Superior temporal gyrus (tissue), 1 donor: Measurements from ENCODE around the gene HOXD3.

Experiments used
- DNase-seq: peaks from one replicate; pipeline ENCODE4 v3.0.0-alpha.2; 2016; ENCODE audit errors: extremely low spot score

The HOXD3 gene

DNA sequence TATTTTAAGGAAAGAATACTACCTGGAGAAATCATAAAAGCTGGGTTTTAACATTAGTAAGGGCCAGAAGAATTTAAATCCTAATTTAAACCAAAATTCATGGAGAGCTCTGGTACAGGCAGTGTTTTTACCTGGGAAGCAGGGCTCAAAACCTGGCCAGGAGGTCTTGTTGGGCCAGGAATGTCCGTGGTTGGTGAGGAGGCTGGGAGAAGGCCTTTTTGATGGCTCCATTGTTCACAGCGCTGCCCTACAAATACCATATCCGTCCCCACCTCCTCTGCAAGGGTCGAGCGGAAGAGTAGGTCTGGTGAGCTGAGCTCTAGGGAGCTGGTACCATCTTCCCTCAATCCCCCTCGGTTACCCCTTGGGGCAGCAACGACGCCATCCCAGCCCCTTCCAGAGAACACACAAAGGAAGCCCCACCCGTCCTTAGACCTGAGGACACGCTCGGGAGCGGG lies 20.5 kb downstream of the HOXD3 start:
- DNase-seq, result no peak

DNA sequence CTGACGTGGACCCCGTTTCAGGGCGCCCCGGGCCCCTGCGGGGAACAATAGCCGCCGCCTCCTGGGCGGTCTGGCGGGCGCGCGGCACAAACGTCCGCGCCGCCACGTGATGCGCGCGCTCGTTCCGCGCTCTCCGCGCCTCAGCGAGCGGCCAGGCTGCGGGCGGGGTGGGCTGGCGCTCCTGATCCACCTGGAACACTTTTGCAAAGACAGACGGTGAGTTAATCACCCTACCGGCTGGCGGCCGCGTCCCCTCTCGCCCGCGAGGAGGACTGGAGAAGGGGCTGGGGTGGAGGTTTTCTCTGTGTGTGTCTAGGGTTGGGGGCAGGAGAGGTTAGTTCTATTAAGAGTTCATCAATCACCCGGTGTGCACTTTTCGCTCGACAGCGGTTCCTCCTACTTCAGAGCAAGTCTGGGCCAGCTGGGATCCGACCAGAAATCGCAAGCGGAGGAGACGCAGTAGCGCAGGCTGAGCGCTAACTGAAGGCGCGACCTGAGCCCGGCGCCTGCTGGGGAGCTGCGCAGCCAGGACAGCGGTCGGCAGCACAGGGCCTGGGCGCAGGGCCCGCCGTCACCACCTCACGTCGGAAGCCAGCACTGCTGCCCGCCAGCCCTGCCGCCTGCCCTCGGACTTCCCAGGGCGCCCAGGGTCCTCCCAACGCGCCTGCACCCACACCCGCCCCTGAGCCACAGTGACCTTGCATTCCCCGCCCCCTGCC lies 21.1 kb downstream of the HOXD3 start:
- DNase-seq, result no peak

DNA sequence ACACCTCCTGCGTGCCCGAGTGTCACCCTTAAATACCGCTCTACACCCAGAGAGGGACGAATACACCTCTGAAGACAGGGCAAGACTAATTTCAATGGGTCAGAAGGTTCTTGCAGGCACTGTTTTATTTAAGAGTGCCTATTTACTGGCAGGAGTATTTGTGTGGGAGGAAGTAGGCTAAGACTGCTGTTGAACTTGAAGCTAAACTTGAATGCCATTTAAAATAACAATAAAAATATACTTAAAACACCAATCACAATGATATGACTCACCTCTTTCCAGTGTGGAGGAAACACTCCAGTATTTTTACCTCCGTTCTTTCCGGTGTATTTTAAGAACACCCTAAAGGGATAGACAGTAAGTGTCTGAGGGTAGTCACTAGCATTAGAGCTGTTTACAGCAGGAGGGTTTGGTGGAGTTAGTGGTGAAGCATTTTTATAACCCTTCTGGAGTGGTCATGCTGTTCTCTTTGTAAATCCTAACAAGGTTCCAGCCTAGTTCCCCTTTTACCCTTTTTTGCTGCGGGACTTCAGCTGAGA lies 21.7 kb downstream of the HOXD3 start:
- DNase-seq, result no peak

DNA sequence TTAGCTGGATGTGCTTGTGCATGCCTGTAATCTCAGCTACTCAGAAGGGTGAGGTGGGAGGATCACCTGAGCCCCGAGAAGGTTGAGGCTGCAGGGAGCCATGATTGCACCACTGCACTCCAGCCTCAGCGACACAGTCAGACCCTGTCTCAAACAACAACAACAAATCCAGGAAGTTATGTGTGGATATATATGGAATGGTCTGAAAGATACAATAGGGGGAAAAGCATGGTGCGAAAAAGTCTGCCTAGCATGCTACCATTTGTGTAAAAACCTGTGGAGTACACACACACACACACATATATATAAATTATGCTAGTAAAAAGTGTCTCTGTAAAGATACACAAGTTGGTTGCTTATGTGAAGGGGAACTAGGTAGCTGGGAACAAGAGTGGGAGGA lies 24.4 kb downstream of the HOXD3 start:
- no peak for DNase-seq

DNA sequence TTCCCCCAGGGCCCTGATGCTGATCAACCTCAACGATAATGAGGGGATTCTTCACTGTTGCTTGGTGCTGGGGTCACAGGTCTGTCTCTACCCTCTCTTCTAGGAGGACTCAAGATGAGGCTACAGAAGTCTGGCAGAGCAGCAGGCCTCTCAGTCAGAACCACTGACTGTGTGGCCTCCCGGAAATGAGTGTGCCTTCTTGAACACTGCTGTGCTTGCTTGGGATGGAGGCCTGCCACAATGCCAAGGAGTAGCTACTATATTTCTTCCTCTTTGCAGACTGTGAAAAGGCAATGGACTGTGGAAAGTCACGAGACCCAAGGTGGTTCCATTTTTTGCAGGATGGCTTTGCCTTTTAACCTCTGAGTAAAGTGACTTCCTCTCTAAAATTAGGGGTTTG lies 25.6 kb downstream of the HOXD3 start:
- DNase-seq, result no peak

DNA sequence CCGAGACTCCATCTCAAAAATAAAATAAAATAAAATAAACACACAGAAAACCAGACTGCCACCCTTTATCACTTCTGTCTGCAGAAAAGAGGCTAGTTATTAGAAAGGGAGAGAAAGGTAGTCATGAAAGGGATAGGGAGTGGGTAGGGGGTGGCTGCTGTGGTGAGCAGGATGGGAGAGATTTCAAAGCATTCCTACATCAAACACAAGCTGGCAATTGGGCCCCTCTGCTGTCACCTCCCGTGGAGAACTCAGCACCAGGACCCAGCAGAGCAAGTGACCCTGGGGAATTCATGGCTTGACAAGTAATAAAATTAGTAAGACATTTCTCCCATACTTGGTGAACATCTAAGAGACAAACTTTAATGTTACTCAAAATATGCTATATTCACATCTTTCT lies 27.6 kb downstream of the HOXD3 start:
- DNase-seq, result no peak

DNA sequence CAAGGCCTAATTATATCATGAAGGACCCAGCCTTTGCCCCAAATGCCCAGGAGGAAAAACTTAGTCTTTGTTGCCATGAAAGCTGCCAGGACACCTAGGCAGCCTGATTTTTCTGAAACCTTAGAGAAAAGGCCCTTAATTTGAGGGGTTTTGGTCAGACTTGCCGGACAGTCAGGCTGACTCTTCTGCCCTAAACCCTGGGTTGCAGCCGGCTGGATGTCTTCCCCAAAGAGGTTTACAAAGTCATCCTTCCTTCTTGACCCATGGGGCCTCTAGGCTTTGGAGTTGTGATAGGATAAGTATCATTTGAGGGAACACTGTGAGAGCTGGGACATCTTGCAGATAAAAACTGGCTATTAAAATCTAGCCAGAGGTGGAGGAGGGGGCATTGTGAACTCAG lies 28.9 kb downstream of the HOXD3 start:
- no peak for DNase-seq

DNA sequence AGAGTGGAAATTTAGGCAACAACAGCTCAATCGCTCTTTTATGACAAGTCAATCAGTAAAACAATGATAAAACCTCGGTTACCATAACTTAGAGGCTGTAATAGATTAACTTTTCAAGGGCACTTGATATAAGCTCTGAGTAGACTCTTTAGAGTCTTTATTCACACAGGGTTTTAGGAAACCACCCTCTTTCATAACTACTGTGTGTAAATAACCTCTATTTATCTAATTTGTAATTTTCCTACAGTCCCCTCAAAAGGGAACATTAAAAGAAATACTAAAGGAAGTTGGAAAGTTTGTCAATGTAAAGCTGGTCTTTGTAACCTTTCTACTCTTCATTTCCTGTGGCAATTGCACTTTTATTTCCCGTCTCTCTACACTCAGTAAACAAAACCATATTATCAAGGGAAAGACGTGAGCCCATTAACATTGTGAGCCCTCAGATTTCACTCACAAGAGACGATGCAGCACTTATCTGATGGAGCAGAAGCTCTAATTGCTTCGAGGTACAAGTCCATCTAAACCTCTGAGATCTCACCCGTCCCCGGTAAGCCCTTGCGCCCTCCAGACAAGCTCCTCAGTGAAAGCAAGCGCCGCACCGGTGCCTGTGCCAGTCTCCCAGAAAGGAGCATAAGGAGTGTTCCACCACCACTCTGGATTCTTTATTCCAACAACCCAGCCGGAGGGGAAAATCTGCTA lies 30.2 kb downstream of the HOXD3 start:
- DNase-seq, result no peak

DNA sequence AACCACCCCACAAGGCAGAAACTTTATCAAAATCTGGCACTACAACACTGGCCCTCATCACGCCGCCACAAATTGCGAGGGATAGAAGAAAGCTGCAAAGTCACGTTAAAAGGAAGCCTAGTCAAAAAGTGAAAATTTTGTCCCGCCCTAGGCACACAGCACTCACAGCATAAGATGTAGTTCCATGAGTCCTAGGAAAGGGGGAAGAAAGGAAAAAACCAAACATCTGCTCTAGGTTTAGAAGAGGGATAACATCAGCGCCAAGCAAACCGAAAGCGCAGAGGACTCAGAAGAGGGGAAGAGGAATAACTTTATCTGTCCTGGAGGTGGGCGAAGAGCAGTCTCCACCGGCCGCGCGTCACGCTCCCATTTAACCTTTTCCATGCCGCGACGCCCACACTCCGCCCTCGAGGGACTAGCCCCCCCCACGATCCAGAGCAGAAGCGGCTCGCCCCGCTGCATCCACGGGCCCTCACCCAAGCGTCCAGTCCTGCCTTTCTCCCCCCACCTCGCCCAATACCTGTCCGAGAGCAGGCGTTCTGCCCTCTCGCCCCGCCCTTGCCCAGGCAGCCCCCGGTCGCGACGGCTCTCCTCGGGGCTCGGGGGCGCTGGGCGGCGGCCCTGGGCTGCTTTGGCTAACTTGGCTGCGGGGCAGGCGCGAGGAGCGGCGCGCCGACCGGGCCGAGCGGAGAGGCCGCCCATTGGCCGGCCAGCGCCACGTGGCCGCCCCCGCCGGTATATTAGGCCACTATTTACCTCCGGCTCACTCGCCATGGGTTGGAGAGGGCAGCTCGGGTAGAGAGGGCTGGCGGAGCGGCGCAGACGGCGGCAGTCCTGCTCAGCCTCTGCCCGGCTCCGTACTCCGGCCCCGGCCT lies 31.0 kb downstream of the HOXD3 start, which contains the start of gene HOXD1:
TSS of gene HOXD1 (plus strand) at position 770 of the 875 bp plus-strand sequence. CDS start 134 bp downstream, outside the sequence.
- DNase-seq, result peak; percentile 61

DNA sequence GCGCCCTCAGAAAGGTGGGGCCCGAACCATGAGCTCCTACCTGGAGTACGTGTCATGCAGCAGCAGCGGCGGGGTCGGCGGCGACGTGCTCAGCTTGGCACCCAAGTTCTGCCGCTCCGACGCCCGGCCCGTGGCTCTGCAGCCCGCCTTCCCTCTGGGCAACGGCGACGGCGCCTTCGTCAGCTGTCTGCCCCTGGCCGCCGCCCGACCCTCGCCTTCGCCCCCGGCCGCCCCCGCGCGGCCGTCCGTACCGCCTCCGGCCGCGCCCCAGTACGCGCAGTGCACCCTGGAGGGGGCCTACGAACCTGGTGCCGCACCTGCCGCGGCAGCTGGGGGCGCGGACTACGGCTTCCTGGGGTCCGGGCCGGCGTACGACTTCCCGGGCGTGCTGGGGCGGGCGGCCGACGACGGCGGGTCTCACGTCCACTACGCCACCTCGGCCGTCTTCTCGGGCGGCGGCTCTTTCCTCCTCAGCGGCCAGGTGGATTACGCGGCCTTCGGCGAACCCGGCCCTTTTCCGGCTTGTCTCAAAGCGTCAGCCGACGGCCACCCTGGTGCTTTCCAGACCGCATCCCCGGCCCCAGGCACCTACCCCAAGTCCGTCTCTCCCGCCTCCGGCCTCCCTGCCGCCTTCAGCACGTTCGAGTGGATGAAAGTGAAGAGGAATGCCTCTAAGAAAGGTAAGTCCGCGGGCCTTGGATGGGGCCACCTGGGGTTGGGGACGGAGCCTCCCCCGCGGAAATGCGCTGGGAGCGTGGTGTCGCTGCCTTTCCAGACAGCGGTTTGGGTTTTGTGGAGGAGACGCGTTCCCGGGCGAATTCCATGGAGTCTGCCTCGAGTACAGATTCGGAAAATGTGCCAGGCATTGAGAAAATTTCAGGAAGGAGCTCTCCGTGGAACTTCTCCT lies 31.9 kb downstream of the HOXD3 start:
- no peak for DNase-seq

DNA sequence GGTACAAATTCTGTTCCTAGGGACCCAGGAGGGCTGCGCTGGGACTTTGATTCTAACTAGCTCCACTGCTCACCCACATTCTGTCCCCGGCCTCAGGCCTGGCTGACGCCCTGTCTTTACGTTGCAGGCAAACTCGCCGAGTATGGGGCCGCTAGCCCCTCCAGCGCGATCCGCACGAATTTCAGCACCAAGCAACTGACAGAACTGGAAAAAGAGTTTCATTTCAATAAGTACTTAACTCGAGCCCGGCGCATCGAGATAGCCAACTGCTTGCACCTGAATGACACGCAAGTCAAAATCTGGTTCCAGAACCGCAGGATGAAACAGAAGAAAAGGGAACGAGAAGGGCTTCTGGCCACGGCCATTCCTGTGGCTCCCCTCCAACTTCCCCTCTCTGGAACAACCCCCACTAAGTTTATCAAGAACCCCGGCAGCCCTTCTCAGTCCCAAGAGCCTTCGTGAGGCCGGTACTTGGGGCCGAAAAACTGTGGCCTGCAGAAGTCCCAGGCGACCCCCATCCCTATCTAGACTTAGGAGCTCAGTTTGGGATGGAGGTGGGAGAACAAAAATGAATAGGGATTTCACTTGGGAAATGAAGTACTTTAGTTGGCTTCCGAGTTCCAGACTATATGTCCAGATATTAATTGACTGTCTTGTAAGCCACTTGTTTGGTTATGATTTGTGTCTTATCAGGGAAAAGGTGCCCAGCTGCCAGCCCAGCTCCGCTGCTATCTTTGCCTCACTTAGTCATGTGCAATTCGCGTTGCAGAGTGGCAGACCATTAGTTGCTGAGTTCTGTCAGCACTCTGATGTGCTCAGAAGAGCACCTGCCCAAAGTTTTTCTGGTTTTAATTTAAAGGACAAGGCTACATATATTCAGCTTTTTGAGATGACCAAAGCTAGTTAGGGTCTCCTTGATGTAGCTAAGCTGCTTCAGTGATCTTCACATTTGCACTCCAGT lies 32.9 kb downstream of the HOXD3 start:
- DNase-seq, result no peak

DNA sequence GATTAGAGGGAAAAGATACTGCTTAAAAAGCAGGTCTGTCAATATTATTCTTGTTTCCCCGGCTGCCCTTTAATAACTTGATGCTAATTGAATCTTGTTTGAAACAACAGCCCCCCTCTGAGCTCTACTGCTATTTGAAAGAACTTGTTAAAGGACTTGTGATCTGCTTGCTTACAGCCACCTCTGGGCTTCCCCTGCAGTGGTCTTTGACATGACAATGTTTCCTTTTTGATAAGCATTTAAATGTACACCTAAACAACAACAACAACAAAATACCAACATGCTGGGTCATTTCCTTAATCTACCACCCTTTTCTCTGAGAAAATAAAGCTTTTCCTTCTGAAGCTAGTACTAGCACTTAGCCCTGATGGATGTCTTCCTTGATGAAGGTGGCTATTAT lies 35.2 kb downstream of the HOXD3 start:
- no peak for DNase-seq

DNA sequence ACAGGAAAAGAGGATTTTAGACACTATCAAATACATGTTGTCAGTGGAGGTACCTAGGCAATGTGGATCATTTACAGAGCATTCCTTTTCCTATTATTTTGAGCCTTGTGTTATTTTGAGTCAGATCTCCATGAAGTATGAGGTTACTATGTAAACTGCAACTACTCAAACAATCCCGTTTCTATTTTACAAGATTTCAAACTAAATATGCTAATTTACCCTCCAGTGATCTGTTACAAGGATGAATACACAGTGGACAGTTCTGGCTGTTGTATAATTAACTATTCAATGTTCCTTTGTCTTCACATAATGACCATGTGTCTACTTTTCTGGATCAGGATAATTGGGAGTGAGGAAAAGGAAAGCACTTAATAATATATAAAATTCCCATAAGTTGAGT lies 35.9 kb downstream of the HOXD3 start:
- DNase-seq, result peak; percentile 69

DNA sequence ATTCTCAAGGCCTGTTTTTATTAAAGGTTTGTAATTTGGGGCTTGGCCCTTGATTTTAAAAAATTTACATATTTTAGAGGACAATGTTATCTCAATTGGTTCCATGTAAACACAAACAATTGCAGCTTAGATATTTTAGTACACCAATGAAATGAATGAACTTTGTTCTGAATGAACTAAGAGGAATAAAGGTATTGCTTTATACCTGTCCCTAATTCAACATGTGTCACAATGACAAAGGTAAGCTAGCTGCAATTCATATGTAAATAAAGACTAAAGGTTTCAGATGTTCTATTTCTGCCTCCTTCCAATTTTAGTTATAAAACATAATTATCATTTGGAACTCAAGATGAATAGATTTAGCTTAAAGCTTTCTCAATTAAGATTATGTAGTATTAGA lies 42.8 kb downstream of the HOXD3 start:
- DNase-seq, result no peak

DNA sequence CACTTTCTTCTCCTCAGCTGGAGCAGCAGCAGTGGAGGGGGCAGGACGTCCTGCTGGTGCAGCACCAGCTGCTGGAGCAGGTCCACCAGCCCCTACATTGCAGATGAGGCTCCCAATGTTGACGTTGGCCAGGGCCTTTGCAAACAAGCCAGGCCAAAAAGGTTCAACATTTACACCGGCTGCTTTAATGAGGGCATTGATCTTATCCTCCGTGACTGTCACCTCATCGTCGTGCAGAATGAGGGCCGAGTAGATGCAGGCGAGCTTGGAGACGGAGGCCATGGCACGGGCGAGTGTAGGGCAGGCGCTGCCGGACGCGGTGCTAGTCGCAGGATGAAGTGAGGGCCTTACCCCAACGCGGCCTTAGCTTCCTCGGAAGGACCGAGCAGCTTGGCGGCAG lies 43.9 kb downstream of the HOXD3 start:
- DNase-seq, result no peak

DNA sequence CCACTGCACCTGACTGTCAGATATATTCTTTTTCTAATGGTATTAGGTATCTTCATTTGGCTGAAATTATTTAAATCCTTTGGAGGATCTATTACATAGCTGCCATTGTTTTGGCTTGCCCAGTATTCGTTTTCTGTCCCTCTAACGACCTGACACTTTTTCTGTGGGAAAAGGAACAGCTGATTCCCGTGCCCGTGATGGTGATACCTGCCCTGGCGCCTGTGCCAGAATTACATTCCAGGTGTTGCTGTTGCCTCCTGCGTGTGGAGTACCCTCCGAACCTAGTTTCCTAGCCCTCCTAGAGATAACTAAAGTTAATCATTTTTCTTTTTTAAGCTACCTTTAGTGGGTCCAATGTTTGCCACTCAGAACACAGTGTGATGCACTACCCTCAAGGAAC lies 45.4 kb downstream of the HOXD3 start:
- DNase-seq, result no peak

DNA sequence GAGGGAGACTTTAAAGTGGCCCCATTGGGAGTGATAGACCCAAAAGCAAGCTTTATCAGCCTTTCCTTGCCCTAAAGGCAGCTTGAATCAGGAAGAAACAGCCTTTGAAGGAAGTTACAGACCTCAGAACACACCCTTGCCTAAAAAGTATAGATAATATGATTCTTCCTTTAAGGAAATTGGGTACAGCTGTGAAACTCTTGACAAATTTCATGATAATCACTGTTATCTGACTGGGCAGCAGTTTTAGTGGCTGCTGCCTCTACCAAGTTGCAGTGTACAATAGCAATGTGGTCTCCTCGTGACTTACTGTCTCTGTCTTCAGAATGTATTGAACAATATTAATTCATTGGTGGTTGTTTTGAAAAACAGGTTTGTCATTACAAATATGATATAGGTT lies 48.0 kb downstream of the HOXD3 start:
- DNase-seq, result no peak

DNA sequence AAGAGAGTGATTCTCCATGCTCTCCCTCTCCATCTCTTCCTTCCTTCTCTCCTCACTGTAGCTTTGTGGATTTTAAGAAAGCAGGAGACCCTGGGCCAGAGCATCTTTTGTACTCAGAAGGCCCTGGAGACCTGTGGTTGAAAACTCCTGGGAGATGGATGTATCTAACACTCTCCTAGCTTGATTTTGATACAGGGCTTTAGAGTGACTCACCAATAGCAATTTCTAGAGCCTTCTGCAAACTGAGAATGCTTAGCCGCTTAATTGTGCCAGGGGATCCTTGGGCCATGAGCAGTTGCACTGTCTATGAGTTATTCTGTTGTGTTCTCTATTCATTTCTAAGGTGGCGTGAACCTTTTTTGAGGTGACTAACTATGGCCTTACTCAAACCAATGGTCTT lies 49.0 kb downstream of the HOXD3 start:
- DNase-seq, result no peak

DNA sequence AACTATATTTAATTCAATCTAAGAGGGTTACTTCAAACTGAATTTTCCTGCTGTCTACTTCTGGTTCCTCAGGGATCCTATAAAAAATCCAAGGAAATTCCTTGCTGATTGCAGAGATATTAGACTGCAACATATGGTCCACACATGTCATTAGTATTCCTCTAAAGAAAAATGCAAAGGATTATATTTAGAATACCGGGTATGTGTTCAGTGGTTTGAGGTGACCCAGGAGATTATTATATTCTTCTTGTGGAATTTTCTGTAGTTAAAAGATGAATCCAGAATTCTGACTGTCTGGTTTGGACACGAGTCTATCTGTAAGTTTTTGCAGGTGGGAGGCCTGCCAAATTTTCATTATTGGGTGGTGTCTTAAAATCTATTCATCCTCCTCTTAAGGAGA lies 49.6 kb downstream of the HOXD3 start:
- DNase-seq, result no peak

DNA sequence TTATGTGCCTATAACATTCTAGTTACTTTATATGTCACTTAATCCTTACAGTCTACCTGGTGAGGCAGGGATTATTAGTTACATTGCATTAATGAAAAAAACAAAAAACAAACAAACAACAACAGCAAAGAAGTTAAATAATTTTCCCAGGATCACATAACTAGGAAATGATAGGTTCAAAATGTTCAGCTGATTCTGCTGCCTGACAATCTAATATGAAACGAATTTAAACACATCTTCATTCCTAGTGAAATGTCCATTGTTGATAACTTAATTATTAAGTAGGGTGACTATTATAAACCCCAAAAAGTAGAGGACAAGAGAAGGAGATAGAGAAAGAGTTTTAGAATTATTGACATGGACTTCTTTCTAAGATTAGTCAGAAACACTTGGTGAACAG lies 54.0 kb downstream of the HOXD3 start:
- no peak for DNase-seq
